SK-N-SH (cell line): ENCODE results near the gene SACS. TPM values are rescaled to one million over a fixed set of nuclear protein-coding genes. Genes with fewer than 3 reads are reported as not detected.

Experiments
- CTCF ChIA-PET: fragments of 300-600, 350-600 bp; formaldehyde crosslinking; extraction: SDS; loops from one replicate; lab custom pipeline; 2021; lab: Yijun Ruan, JAX
- POLR2A ChIA-PET: fragments of 350-600 bp; sonication (Branson Sonifier 250); formaldehyde crosslinking; extraction: SDS; loops from one replicate; lab custom pipeline; 2020; ENCODE audit warnings: antibody characterized with exemption, inconsistent platforms; lab: Yijun Ruan, JAX
- DNase-seq: peaks from one replicate; pipeline ENCODE4 v3.0.0; 2012
- H2AFZ ChIP-seq: fragments of 200-600 bp; sonication (generic); 2 replicates; pipeline ENCODE4 v1.8.1; 2016; ENCODE audit warnings: antibody characterized with exemption, mild to moderate bottlenecking, low read depth
- H3F3A ChIP-seq: fragments of 200-600 bp; sonication (generic); replicated peaks from 2 replicates; pipeline ENCODE3; 2016; ENCODE audit warnings: antibody characterized with exemption, mild to moderate bottlenecking; ENCODE audit not compliant: insufficient read depth
- H3K27ac ChIP-seq, 2 experiments: fragments of 200-500 bp in 1 of 2; fragments of 200-600 bp in 1 of 2; sonication (Bioruptor generic) in 1 of 2; sonication (generic), shearing (Covaris generic) in 1 of 2; 2 replicates each; pipeline versions ENCODE4 v1.5.1 to v1.6.1; 2014 to 2016; ENCODE audit warnings: low read depth in 2 of 2, inconsistent platforms in 1 of 2, low read length in 1 of 2, mild to moderate bottlenecking in 1 of 2, mixed read lengths in 1 of 2
- H3K27me3 ChIP-seq: fragments of 200-600 bp; sonication (generic), shearing (Covaris generic); 2 replicates; pipeline ENCODE4 v1.6.1; 2016; ENCODE audit warnings: mixed run types; ENCODE audit not compliant: insufficient read depth
- H3K36me3 ChIP-seq, 2 experiments: fragments of 200-500 bp in 1 of 2; fragments of 200-600 bp in 1 of 2; sonication (Bioruptor generic) in 1 of 2; sonication (generic) in 1 of 2; replicated peaks in 1 of 2; 2 replicates each; pipeline versions ENCODE3 to v1.5.1; 2014 to 2016; ENCODE audit warnings: low read length in 1 of 2, mild to moderate bottlenecking in 1 of 2; ENCODE audit not compliant: insufficient read depth in 2 of 2, control insufficient read depth in 1 of 2
- H3K4me1 ChIP-seq, 2 experiments: fragments of 200-500 bp in 1 of 2; fragments of 200-600 bp in 1 of 2; sonication (Bioruptor generic) in 1 of 2; sonication (generic), shearing (Covaris generic) in 1 of 2; 2 replicates each; pipeline versions ENCODE4 v1.5.1 to v1.6.1; 2014 to 2016; ENCODE audit warnings: low read depth in 1 of 2, low read length in 1 of 2, mixed run types in 1 of 2; ENCODE audit not compliant: insufficient read depth in 2 of 2, control insufficient read depth in 1 of 2
- H3K4me2 ChIP-seq: fragments of 200-600 bp; sonication (generic), shearing (Covaris generic); 2 replicates; pipeline ENCODE4 v1.6.1; 2017; ENCODE audit warnings: mixed run types
- H3K4me3 ChIP-seq, 2 experiments: fragments of 200-500 bp in 1 of 2; fragments of 200-600 bp in 1 of 2; sonication (Bioruptor generic) in 1 of 2; sonication (generic), shearing (Covaris generic) in 1 of 2; 2 replicates each; pipeline versions ENCODE4 v1.5.1 to v1.8.1; 2014 to 2016; ENCODE audit warnings: low read depth in 2 of 2, inconsistent platforms in 1 of 2, low read length in 1 of 2, mild to moderate bottlenecking in 1 of 2, mixed read lengths in 1 of 2, moderate library complexity in 1 of 2
- H3K79me2 ChIP-seq: fragments of 200-600 bp; sonication (generic); 2 replicates; pipeline ENCODE4 v1.8.1; 2017; ENCODE audit warnings: mild to moderate bottlenecking; ENCODE audit not compliant: insufficient read depth
- H3K9ac ChIP-seq: fragments of 200-600 bp; sonication (generic); 2 replicates; pipeline ENCODE4 v1.6.1; 2017; ENCODE audit warnings: mixed run types
- H3K9me2 ChIP-seq: fragments of 200-600 bp; sonication (generic); 2 replicates; pipeline ENCODE4 v1.6.1; 2017; ENCODE audit warnings: mixed run types
- H3K9me3 ChIP-seq: fragments of 200-600 bp; sonication (generic); 2 replicates; pipeline ENCODE4 v1.6.1; 2017; ENCODE audit warnings: mixed run types, mild to moderate bottlenecking, moderate library complexity
- H4K20me1 ChIP-seq: fragments of 200-600 bp; sonication (generic); 2 replicates; pipeline ENCODE4 v1.6.1; 2017; ENCODE audit warnings: mild to moderate bottlenecking, mixed run types; ENCODE audit not compliant: insufficient read depth
- ELF1 ChIP-seq: IDR thresholded peaks from 2 replicates; pipeline ENCODE4 v1.4.0; 2012
- EP300 ChIP-seq, 2 experiments: IDR thresholded peaks; 2 replicates each; pipeline versions ENCODE4 v1.4.0 to v1.6.1; 2012; ENCODE audit warnings: borderline replicate concordance in 1 of 2, low read depth in 1 of 2, low read length in 1 of 2
- EZH2phosphoT487 ChIP-seq: fragments of 200-600 bp; sonication (generic); IDR thresholded peaks from 2 replicates; pipeline ENCODE4 v1.6.1; 2017; ENCODE audit warnings: low read depth, mixed run types, mild to moderate bottlenecking, antibody characterized with exemption, moderate library complexity, borderline replicate concordance
- FOXJ3 ChIP-seq: sonication (generic); formaldehyde crosslinking; IDR thresholded peaks from 2 replicates; pipeline ENCODE4 v1.5.1; 2020; ENCODE audit warnings: mild to moderate bottlenecking, missing genetic modification reagents
- GABPA ChIP-seq: IDR thresholded peaks from 2 replicates; pipeline ENCODE4 v1.4.0; 2012; ENCODE audit warnings: low read depth, mild to moderate bottlenecking
- IRF3 ChIP-seq: fragments of 150-350 bp; IDR thresholded peaks from 2 replicates; pipeline ENCODE4 v1.6.1; 2016; ENCODE audit warnings: mild to moderate bottlenecking, low read depth, low read length
- JUND ChIP-seq: IDR thresholded peaks from 2 replicates; pipeline ENCODE4 v1.4.0; 2012
- MAX ChIP-seq: IDR thresholded peaks from 2 replicates; pipeline ENCODE4 v1.4.0; 2012; ENCODE audit warnings: low read depth
- NFIC ChIP-seq: IDR thresholded peaks from 2 replicates; pipeline ENCODE4 v1.4.0; 2012; ENCODE audit warnings: borderline replicate concordance
- NRF1 ChIP-seq: IDR thresholded peaks from 2 replicates; pipeline ENCODE4 v1.6.1; 2012; ENCODE audit warnings: low read depth, mild to moderate bottlenecking, low read length
- POLR2AphosphoS5 ChIP-seq: IDR thresholded peaks from 2 replicates; pipeline ENCODE4 v1.6.1; 2012; ENCODE audit warnings: low read depth, low read length
- REST ChIP-seq: IDR thresholded peaks from 2 replicates; pipeline ENCODE4 v1.6.1; 2012; ENCODE audit warnings: mild to moderate bottlenecking, low read depth, low read length, moderate library complexity
- RFX5 ChIP-seq: IDR thresholded peaks from 2 replicates; pipeline ENCODE4 v1.6.1; 2012; ENCODE audit warnings: mild to moderate bottlenecking, improper control_type of control experiment, low read length
- RXRA ChIP-seq: IDR thresholded peaks from 2 replicates; pipeline ENCODE4 v1.4.0; 2012; ENCODE audit warnings: low read depth, mild to moderate bottlenecking, borderline replicate concordance
- TAF1 ChIP-seq: IDR thresholded peaks from 2 replicates; pipeline ENCODE4 v1.6.1; 2012; ENCODE audit warnings: low read depth, mild to moderate bottlenecking, low read length, moderate library complexity, borderline replicate concordance
- TCF12 ChIP-seq: IDR thresholded peaks from 2 replicates; pipeline ENCODE4 v1.4.0; 2012
- USF1 ChIP-seq: IDR thresholded peaks from 2 replicates; pipeline ENCODE4 v1.4.0; 2012; ENCODE audit warnings: low read depth, borderline replicate concordance
- USF2 ChIP-seq: fragments of 150-350 bp; IDR thresholded peaks from 2 replicates; pipeline ENCODE4 v1.6.1; 2017; ENCODE audit warnings: antibody characterized with exemption, low read length, low read depth, borderline replicate concordance
- WGBS: methylation state at CpG from one replicate; pipeline ENCODE4 v1.1.6; 2017; ENCODE audit warnings: low lambda C conversion rate; 5-methylcytosine and 5-hydroxymethylcytosine counted together
- polyA plus RNA-seq, 3 experiments: library from polyadenylated mRNA; depleted of rRNA; stranded (reverse); fragments of >200 nt; gene quantifications; 2 replicates each; pipeline ENCODE4 v1.2.3, GENCODE V29; 2012

The SACS gene
- polyA plus RNA-seq, 1 of the 3 experiments (the other 2 are of a cell fraction) = 5.9 TPM

GRCh38 chr13:23443878-23444277, 10.4 kb upstream of the SACS start:
- H3K9me2 ChIP-seq = no peaks in the 10 kb centered on the region
- H4K20me1 ChIP-seq = no peaks in the 10 kb centered on the region
- H2AFZ ChIP-seq = no peak overlapping the region
- H3F3A ChIP-seq = peaks cover 8% of the 10 kb centered on the region
- H3K9ac ChIP-seq = no peak overlapping the region
- ChIA-PET POLR2A (no interaction called here), CTCF (interaction anchor here (0.7 kb wide), 1 partner anchor 1551 kb away, joined by 3 read pairs; no protein-coding TSS in a partner anchor)
- no peak overlapping the region for H3K4me3 ChIP-seq
- TF ChIP-seq RFX5 = no peak
- no peak for TF ChIP-seq GABPA
- no peak for TF ChIP-seq JUND
- no peak for TF ChIP-seq EZH2phosphoT487
- no peak for TF ChIP-seq EP300 (IDR thresholded peaks at IDR 0.05; ENCODE audit: borderline replicate concordance in 1 of 2, low read depth in 1 of 2, low read length in 1 of 2)
- no peak for TF ChIP-seq TCF12
- no peak for TF ChIP-seq REST
- no peak for TF ChIP-seq USF1
- TF ChIP-seq USF2 = no peak
- TF ChIP-seq TAF1 = no peak
- TF ChIP-seq NRF1 = no peak
- TF ChIP-seq POLR2AphosphoS5 = no peak
- TF ChIP-seq MAX = no peak
- TF ChIP-seq IRF3 = no peak
- no peak for TF ChIP-seq ELF1
- no peak for TF ChIP-seq NFIC
- TF ChIP-seq RXRA = no peak
- no peak for TF ChIP-seq FOXJ3 (CRISPR knock-in tag)
- H3K36me3 ChIP-seq = no peaks in the 10 kb centered on the region
- DNase-seq = no peak
- no peaks in the 10 kb centered on the region for H3K4me1 ChIP-seq
- H3K9me3 ChIP-seq = no peaks in the 10 kb centered on the region
- H3K79me2 ChIP-seq = no peaks in the 10 kb centered on the region
- H3K27ac ChIP-seq = no peak overlapping the region
- 92% methylated on average over 2 of the region's 2 CpGs for WGBS
- H3K4me2 ChIP-seq = no peak overlapping the region
- no peaks in the 10 kb centered on the region for H3K27me3 ChIP-seq
